Stomach (tissue), 9 donors: ENCODE results near the gene GADL1. TPM values are rescaled to one million over a fixed set of nuclear protein-coding genes. Genes with fewer than 3 reads are reported as not detected.

Experiments
- DNase-seq, 2 donors: peaks; one replicate each; pipeline versions ENCODE4 v3.0.0 to v3.0.0-alpha.2; 2013 to 2019
- H3K27ac ChIP-seq, 5 donors: fragments of 200-600 bp in 4 of 5; sonication (generic) in 4 of 5; one replicate each; pipeline ENCODE4 v1.5.1; 2013 to 2019; ENCODE audit warnings: mild to moderate bottlenecking in 1 of 5, moderate library complexity in 1 of 5
- H3K27me3 ChIP-seq, 3 donors: fragments of 200-600 bp; sonication (generic); one replicate each; pipeline ENCODE4 v1.5.1; 2017 to 2019; ENCODE audit warnings: mixed run types in 1 of 3
- H3K36me3 ChIP-seq, 4 donors: fragments of 200-600 bp; sonication (generic); 1 replicate in 3 of 4; 2 replicates in 1 of 4; pipeline ENCODE4 v1.5.1; 2016 to 2019
- H3K4me1 ChIP-seq, 4 donors: fragments of 200-600 bp; sonication (generic); one replicate each; pipeline ENCODE4 v1.5.1; 2016 to 2019
- H3K4me3 ChIP-seq, 4 donors: fragments of 200-600 bp; sonication (generic) in 3 of 4; one replicate each; pipeline ENCODE4 v1.5.1; 2016 to 2019; ENCODE audit warnings: mild to moderate bottlenecking in 1 of 4
- H3K9me3 ChIP-seq, 4 donors: fragments of 200-600 bp; sonication (generic); one replicate each; pipeline ENCODE4 v1.5.1; 2016 to 2019
- EP300 ChIP-seq: sonication (generic); formaldehyde crosslinking; IDR thresholded peaks from one replicate; pipeline ENCODE4 v1.6.1; 2017; ENCODE audit warnings: antibody characterized with exemption
- POLR2A ChIP-seq, 4 donors: fragments of 450-650 bp; IDR thresholded peaks; one replicate each; pipeline ENCODE4 v1.6.1; 2016; ENCODE audit warnings: antibody characterized with exemption in 4 of 4, control low read depth in 2 of 4, mild to moderate bottlenecking in 1 of 4, moderate library complexity in 1 of 4
- POLR2AphosphoS5 ChIP-seq, 3 donors: sonication (generic); formaldehyde crosslinking; IDR thresholded peaks; one replicate each; pipeline ENCODE4 v1.6.1; 2016; ENCODE audit warnings: antibody characterized with exemption in 3 of 3
- WGBS, 5 donors: extraction: QIAGEN DNeasy Blood & Tissue Kit in 3 of 5; methylation state at CpG; one replicate each; pipeline versions ENCODE4 v1.1.5 to v1.1.7; 2013 to 2018; 5-methylcytosine and 5-hydroxymethylcytosine counted together
- intact Hi-C: fragments of 100-400 bp; cut with DNase I; formaldehyde crosslinking; loops from one replicate; pipeline ENCODE4 v1.15.1; 2023; ENCODE audit warnings: low total_unique reads
- polyA plus RNA-seq, 3 donors: library from polyadenylated mRNA; stranded (reverse); fragments of 200-250 nt; gene quantifications; one replicate each; pipeline ENCODE4 v1.2.3, GENCODE V29; 2013
- total RNA-seq, 5 donors: library from RNA; depleted of rRNA; stranded (reverse); fragments of >200 nt; gene quantifications; one replicate each; pipeline versions ENCODE4 v1.1.0 to v1.2.3, GENCODE V29; 2014 to 2016
- TF ChIP-seq, protein P1 (sequence below), 7 experiments: fragments of 450-650 bp in 4 of 7; fragments of 200-600 bp in 3 of 7; sonication (generic) in 3 of 7; IDR thresholded peaks; one replicate each; pipeline ENCODE4 v1.5.1; 2016 to 2019; ENCODE audit warnings: antibody characterized with exemption in 7 of 7, control low read depth in 2 of 7, mild to moderate bottlenecking in 1 of 7
- donor health status: healthy with polysubstance abuse.
- donor health status: Bipolar disorder and iron deficiency.
- donor health status: healthy.

The GADL1 gene
- total and polyA plus RNA-seq, 8 donors, result 0.03 to 0.73 TPM; not detected in 6

DNA sequence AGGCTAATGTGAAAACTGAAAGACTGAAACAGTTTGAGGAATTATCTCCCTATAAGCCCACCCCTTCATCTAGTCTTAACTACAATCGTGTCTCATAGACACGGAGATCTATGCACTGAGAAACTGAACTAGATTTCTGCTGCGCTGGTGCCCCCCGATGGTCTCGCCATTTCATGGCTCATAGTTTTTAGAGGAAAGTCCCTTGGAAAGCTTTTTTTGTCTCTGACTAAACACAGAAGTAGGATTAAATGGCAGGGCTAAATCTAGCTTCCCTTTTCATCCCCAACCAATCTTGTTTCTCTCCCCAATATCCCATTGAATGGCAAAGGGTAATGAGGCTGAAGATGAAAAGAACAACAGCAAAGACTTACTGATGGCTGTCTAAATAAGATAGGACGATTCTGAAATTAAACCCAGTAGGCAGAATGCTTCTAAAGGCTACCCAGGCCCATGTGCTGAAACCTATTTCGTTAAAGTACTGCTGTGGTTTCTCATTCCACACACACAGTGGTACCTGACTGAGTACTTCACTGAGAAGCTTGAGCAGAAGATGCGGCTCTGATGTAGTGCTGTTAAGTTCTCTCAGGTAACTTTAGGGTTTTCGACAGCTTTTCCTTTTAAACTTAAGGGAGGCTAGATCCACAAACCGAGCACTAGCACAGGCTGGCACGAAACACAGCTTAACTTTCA is 142.7 kb downstream of the GADL1 start:
- peak; percentile 27 to 75 for DNase-seq
- H3K4me3 ChIP-seq, result no peak overlapping the region
- intact Hi-C loops, result no loop called here
- TF ChIP-seq POLR2A (IDR thresholded peaks at IDR 0.05), result no peak
- no peak for TF ChIP-seq POLR2AphosphoS5 (IDR thresholded peaks at IDR 0.05)
- TF ChIP-seq, protein P1, sequence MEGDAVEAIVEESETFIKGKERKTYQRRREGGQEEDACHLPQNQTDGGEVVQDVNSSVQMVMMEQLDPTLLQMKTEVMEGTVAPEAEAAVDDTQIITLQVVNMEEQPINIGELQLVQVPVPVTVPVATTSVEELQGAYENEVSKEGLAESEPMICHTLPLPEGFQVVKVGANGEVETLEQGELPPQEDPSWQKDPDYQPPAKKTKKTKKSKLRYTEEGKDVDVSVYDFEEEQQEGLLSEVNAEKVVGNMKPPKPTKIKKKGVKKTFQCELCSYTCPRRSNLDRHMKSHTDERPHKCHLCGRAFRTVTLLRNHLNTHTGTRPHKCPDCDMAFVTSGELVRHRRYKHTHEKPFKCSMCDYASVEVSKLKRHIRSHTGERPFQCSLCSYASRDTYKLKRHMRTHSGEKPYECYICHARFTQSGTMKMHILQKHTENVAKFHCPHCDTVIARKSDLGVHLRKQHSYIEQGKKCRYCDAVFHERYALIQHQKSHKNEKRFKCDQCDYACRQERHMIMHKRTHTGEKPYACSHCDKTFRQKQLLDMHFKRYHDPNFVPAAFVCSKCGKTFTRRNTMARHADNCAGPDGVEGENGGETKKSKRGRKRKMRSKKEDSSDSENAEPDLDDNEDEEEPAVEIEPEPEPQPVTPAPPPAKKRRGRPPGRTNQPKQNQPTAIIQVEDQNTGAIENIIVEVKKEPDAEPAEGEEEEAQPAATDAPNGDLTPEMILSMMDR (IDR thresholded peaks at IDR 0.05), result no peak
- 68 to 80% (median 75%) methylated on average over 11 of the region's 11 CpGs for WGBS, 5 donors
- H3K9me3 ChIP-seq, result no peaks in the 10 kb centered on the region
- no peaks in the 10 kb centered on the region for H3K36me3 ChIP-seq
- no peaks in the 10 kb centered on the region for H3K27me3 ChIP-seq
- H3K27ac ChIP-seq, result no peak overlapping the region
- H3K4me1 ChIP-seq, result peaks cover 0 to 17% (median 5%) of the 10 kb centered on the region in 4 donors

DNA sequence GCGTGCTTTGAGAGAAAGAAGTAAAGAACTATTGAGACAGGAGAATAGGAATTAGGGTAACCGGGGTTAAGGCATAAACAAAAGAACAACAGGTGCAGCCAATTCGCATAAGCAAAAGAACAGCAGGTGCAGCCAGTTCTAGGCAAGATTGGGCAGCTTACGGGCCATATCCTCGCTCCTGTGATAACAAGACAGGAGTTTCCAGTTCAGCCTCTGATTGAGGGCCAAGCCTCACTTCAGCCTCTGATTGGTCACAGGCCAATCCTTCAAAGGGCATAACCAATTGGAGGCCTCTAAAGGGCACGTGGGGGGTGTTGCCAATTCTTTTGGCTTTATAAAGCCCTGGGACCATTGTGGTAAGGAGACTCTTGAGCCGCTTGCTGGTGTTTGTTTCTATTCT is 143.5 kb downstream of the GADL1 start:
- peaks cover 0 to 17% (median 5%) of the 10 kb centered on the region in 4 donors for H3K4me1 ChIP-seq
- TF ChIP-seq, protein P1 (IDR thresholded peaks at IDR 0.05), result no peak
- TF ChIP-seq POLR2A (IDR thresholded peaks at IDR 0.05) (no peak), POLR2AphosphoS5 (IDR thresholded peaks at IDR 0.05) (no peak), EP300 (no peak)
- intact Hi-C loops, result no loop called here
- H3K9me3 ChIP-seq, result no peaks in the 10 kb centered on the region
- H3K27me3 ChIP-seq, result no peaks in the 10 kb centered on the region
- no peak overlapping the region for H3K27ac ChIP-seq
- 52 to 72% (median 64%) methylated on average over 7 of the region's 7 CpGs for WGBS, 5 donors
- H3K36me3 ChIP-seq, result no peaks in the 10 kb centered on the region
- no peak overlapping the region for H3K4me3 ChIP-seq
- DNase-seq, result no peak

GRCh38 chr3:30749230-30749629 is 145.2 kb downstream of the GADL1 start:
- no peak overlapping the region for H3K27ac ChIP-seq
- intact Hi-C loops, result no loop called here
- H3K4me3 ChIP-seq, result no peak overlapping the region

DNA sequence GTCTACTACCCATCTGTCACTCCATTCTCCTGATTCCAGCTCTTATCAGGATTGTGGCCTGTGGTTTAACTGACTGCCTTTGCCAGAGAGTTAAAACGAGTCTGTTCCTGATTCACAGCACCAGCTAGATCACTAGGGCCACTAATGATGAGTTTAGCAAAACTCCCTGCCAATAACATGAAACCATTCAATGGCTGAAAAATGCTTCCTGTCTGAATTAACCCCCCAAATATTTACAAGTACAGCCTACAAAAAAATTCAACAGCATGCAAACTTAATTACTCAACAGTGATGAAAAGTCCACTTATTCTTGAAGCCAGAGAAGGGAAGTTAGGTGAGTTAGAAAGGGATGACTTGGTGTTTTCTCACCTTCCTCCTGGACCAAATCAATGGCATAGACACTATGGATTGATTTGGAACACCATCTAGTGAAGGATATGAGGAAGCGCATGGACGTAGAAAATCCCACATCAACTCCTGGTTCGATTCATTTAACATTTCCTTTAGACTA is 146.6 kb downstream of the GADL1 start:
- Histone ChIP-seq H3K27me3 (no peaks in the 10 kb centered on the region), H3K4me3 (no peak overlapping the region), H3K27ac (no peak overlapping the region), H3K9me3 (no peaks in the 10 kb centered on the region), H3K36me3 (no peaks in the 10 kb centered on the region), H3K4me1 (peaks cover 0 to 13% (median 0%) of the 10 kb centered on the region in 4 donors)
- no peak for TF ChIP-seq EP300
- TF ChIP-seq, protein P1 (IDR thresholded peaks at IDR 0.05), result peak in 4 of 7 experiments; percentile 26 to 52 (median 42)
- DNase-seq, result peak in 1 of 2 donors; percentile 53
- intact Hi-C loops, result no loop called here
- WGBS, 5 donors, result 42 to 70% (median 46%) methylated on average over 4 of the region's 4 CpGs

More at GRCh38 chr3:30749230-30749629, 145.2 kb downstream of the GADL1 start:
- TF ChIP-seq POLR2A (IDR thresholded peaks at IDR 0.05) (no peak), EP300 (no peak), POLR2AphosphoS5 (IDR thresholded peaks at IDR 0.05) (no peak)
- TF ChIP-seq, protein P1 (IDR thresholded peaks at IDR 0.05), result no peak
- no peaks in the 10 kb centered on the region for H3K36me3 ChIP-seq
- H3K27me3 ChIP-seq, result no peaks in the 10 kb centered on the region
- no peak for DNase-seq
- no peaks in the 10 kb centered on the region for H3K9me3 ChIP-seq
- peaks cover 0 to 14% (median 0%) of the 10 kb centered on the region in 4 donors for H3K4me1 ChIP-seq
